ENCODE data around the gene USP2.

USP2 gene

GRCh38 chr11:119318240-119319135 is 63.0 kb downstream of the USP2 start:
- H3K4me3 ChIP-seq (ENCODE audit: low read depth, low read length) = no peak overlapping the region
- no peak for TF ChIP-seq CTCF (IDR thresholded peaks at IDR 0.05; ENCODE audit: low read depth, low read length)
- peak; percentile 74 for TF ChIP-seq MYC (IDR thresholded peaks at IDR 0.05; ENCODE audit: low read depth, low read length)
- TF ChIP-seq MAX (IDR thresholded peaks at IDR 0.05; ENCODE audit: low read depth, low read length) = peak; percentile 16; the same call in 1 of the 2 replicates
- peak; percentile 88 for TF ChIP-seq POLR2A (IDR thresholded peaks at IDR 0.05; ENCODE audit: extremely low read depth, insufficient read length)
- peak; percentile 95 for DNase-seq (ENCODE audit: low read depth)

GRCh38 chr11:119317592-119318239 is 63.8 kb downstream of the USP2 start:
- TF ChIP-seq MYC (IDR thresholded peaks at IDR 0.05; ENCODE audit: low read depth, low read length) (no peak), CTCF (IDR thresholded peaks at IDR 0.05; ENCODE audit: low read depth, low read length) (no peak), POLR2A (IDR thresholded peaks at IDR 0.05; ENCODE audit: extremely low read depth, insufficient read length) (no peak), MAX (IDR thresholded peaks at IDR 0.05; ENCODE audit: low read depth, low read length) (no peak)
- no peak for DNase-seq (ENCODE audit: low read depth)
- H3K4me3 ChIP-seq (ENCODE audit: low read depth, low read length) = peak overlapping the region; percentile 46

GRCh38 chr11:119316729-119317591 is 64.5 kb downstream of the USP2 start, which contains the start of gene MCAM:
TSS of gene MCAM (minus strand) at chr11:119317130. CDS start at chr11:119317101, 29 bp downstream.
- TF ChIP-seq MYC (IDR thresholded peaks at IDR 0.05; ENCODE audit: low read depth, low read length) (no peak; the same call in 1 of the 2 replicates), MAX (IDR thresholded peaks at IDR 0.05; ENCODE audit: low read depth, low read length) (no peak), POLR2A (IDR thresholded peaks at IDR 0.05; ENCODE audit: extremely low read depth, insufficient read length) (peak; percentile 74), CTCF (IDR thresholded peaks at IDR 0.05; ENCODE audit: low read depth, low read length) (no peak)
- peak within 1 kb of the TSS; percentile 50 for H3K4me3 ChIP-seq (ENCODE audit: low read depth, low read length)
- DNase-seq (ENCODE audit: low read depth) = peak; percentile 93

GRCh38 chr11:119316016-119316728 is 65.3 kb downstream of the USP2 start:
- H3K4me3 ChIP-seq (ENCODE audit: low read depth, low read length) = peak overlapping the region; percentile 50
- TF ChIP-seq POLR2A (IDR thresholded peaks at IDR 0.05; ENCODE audit: extremely low read depth, insufficient read length) (no peak), MYC (IDR thresholded peaks at IDR 0.05; ENCODE audit: low read depth, low read length) (no peak), MAX (IDR thresholded peaks at IDR 0.05; ENCODE audit: low read depth, low read length) (no peak), CTCF (IDR thresholded peaks at IDR 0.05; ENCODE audit: low read depth, low read length) (no peak)
- DNase-seq (ENCODE audit: low read depth) = no peak

Measured in NB4 (cell line).